Stimulated activated CD8-positive, alpha-beta memory T cell treated with anti-CD3 and anti-CD28 coated beads, Interleukin-15, amount 100 ng/mL, for 48 hours (primary cell): ENCODE measurements around the gene CSF3.
A peak's percentile ranks its signal among the peaks of the same experiment; 100 is the strongest.

Source experiments
- DNase-seq, 2 donors: peaks; one replicate each; pipeline ENCODE4 v3.0.0-alpha.2; 2020; ENCODE audit warnings: low read depth in 2 of 2

Gene CSF3

DNA sequence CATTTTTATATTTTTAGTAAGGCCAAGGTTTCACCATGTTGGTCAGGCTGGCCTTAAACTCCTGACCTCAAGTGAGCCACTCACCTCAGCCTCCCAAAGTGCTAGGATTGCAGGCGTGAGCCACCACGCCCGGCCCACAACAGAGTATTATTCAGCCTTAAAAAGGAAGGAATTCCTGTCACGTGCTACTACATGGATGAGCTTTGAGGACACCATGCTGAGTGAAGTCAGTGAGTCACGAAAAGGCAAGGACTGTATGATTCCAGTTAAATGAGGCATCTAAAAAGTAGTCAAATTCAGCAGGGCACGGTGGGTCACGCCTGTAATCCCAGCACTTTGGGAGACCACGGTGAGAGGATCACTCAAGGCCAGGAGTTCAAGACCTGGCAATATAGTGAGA is 9.7 kb downstream of the CSF3 start:
- no peak for DNase-seq

DNA sequence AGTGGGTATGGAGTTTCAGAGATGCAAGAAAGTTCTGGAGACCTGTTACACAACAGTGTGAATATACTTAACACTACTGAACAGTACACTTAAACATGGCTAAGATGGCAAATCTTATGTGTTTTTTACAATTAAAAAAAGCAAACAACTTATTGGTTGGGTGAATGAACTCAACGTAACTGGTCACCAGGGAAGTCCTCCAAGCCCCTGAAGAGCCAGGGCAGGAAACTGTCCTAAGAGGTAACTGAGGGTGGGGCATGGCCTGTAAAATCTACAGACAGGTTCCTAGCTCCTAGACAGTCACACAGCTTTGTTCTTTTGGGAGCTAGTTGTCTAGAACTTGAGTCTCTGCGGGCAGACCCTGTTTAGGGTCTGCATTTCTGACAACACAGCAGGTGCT is 10.3 kb downstream of the CSF3 start:
- no peak for DNase-seq

DNA sequence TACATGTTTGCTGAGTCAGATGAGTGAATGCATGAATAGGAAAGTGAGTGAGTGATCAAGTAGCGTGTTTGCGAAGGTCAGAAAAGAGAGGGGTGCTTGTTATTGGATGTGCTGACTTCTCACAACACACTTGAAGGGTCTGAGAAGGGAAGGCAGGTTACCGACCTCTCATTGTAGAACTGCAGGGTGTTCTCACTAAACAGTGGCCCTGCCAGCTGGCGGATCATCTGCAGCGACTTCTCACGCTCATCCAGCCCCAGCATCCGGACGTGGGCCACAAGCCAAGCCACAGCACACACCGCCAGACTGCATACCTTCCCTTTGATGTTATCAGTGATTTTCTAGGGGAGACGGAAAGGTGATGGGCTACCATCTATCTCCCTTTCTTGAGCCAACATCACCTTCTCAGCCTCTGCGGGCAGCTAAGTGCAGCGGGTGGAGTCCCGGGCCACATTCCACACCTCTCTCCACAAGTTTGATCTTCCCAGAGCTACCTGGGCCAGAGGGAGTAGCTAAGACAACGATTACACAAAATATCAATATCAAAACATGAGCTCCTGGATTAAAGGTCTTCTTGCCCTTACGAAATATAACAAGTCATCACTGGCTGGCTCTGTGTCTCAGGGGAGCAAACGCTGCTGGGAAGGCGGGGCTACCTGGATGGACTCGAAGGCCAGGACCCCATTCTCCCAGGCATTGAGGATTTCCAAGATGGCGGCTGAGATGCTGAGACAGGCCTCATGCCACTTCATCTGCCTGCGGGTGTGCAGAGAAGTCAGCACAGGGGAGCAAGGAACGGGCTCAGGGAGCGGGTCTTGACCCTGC is 11.0 kb downstream of the CSF3 start:
- DNase-seq = no peak

DNA sequence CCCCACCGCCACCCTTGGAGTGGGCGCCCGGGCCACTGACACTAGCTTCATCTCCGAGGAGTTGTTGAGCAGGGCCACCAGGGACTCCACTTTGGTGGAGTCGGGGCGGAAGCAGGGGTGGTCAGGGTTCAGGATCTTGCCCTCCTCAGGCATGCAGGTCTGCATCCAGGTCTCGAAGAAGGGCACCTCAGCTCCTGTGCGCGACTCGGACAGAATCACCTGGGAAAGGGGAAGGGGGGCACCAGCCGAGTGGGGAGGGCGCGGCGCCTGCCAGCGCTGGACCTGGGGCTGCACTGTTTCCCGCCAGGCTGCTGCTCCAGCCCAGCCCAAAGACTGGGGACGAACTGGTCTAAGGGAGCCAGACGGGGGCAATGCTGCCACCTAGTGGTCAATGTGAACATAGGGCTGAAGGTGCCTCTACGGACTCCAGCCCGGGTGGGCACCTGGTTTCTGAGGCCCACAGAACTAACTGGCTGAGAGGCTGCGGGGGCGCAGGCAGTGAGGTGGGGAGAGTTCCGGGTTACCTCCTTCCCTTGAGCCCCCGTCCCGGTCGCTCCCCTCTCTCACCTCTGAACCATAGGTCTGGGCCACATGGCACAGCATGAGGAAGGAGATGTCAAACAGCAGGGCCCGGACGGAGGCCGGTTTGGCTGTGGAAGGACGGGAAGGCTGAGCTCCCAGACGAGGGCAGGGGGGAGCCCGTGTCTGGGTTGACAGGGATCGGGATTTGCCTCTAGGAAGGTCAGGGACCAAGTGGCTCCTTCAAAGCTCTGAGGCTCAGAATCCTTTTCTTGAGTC is 11.8 kb downstream of the CSF3 start:
- peak; percentile 52 to 61 for DNase-seq

DNA sequence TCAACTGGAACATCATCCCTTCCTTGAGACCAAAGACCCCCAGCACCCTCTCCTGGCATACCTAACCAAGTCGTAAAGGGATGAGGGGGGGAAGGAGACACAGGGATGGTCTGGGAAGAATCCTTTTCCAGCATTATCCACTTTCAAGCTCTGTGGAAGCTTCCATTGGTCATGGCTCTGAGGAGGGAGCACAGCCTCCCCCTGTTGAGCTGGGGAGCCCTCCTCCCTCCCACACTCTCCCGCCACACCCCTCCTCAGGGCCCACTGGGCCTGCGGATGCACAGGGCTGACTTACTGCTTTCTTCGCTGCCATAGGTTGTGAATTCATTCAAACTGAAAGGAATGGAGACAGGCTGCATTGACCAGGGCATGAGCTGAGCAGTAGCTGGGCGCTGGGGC is 12.4 kb downstream of the CSF3 start:
- no peak for DNase-seq

DNA sequence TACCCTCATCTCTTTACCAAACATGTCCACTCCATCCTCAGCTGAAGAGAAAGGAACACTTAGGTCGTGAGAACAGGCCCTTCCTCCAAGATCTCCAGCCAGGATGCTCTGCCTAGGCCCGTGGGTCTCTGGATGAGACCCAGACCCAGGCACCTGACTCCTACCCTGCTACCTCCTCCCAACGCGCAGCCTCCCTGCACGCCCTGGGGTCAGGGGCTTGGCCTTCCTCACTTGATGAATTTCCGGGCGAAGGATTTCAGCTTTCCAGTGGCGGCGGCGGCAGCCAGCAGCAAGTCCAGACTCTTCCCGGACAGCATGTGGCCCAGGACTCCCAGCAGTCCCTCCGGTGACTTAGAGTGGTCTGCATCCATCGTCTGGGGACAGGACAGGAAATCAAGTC is 13.4 kb downstream of the CSF3 start:
- DNase-seq = no peak

DNA sequence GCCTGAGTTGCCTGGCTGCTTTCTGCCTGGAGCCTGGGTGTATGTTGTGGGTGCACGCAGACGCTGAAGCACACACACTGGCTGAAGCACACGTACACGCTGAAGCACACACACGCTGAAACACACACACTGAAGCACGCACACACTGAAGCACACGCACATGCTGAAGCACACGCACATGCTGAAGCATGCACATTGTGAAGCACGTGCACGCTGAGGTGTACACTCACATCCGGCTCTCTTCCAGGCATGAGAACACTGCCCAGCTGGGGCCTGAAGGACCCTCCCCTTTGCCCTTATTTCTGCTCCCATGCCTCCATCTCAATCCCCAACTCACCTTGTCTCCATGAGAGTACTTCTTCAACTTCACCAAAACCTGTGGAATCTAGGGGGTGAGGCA is 16.5 kb downstream of the CSF3 start:
- no peak for DNase-seq

DNA sequence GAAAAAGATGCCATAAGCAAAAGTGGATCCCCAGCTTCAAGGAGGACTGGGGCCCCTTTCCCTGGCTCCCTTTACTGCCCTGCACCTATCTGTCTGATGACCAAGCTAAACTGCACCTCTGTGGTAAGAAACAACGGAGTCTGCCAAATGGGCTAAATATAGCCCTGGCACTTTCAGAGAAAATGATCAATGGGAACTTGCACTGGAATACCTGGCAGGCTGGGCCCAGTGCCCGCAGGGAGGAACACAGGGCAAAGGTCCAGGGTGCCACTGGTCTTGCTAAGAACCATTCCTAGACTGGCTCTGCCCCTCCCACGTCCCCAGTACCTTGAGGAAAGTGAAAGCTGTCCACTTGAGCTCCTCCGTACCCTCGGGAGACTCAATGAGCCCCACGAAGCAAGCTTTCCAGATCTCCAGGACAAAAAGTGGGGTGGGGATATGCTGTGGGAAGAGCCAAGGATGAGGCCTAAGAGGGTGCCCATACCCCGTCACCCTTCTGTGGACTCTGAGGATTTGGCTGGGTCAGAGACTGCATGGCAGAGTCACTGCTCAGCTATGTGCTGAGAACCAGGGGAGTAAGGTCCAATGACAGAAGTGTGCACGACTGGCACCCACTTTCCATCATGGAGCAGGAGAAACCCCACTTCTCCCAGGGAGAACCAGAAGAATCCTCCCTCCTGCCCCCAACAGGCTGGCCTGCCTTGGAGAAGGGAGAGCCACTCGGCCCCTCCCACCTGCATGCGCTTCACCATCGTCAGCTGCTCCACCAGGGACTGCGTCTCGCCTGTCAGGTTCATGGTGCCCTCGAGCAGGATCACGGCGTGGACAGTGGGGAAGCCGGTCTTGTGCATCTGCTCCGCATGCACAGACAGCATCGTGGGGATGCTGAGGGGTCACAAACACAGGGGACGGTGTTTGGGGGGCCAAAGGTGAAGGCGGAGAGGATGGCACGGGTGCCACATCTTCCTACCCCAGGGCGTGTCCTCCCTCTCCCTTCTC is 17.4 kb downstream of the CSF3 start:
- DNase-seq = no peak

DNA sequence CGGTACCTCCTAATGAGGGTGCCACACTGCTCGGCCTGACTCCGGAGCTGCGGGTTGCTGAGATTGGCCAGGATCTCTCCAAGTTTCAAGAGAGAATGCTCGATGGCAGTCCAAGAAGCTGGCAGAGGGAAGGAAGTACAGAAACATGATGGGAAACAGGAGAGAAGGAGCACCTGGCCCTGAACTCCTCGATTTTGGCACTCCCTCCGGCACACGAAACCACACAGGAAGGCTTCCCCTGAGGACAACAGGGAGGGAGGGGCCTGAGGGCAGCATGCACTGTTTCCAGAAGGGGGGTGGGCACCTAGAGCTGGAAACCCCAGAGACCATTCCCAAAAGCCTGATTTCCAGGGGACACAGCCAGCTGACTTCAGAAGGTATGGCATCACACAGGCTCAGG is 18.1 kb downstream of the CSF3 start:
- DNase-seq = no peak

DNA sequence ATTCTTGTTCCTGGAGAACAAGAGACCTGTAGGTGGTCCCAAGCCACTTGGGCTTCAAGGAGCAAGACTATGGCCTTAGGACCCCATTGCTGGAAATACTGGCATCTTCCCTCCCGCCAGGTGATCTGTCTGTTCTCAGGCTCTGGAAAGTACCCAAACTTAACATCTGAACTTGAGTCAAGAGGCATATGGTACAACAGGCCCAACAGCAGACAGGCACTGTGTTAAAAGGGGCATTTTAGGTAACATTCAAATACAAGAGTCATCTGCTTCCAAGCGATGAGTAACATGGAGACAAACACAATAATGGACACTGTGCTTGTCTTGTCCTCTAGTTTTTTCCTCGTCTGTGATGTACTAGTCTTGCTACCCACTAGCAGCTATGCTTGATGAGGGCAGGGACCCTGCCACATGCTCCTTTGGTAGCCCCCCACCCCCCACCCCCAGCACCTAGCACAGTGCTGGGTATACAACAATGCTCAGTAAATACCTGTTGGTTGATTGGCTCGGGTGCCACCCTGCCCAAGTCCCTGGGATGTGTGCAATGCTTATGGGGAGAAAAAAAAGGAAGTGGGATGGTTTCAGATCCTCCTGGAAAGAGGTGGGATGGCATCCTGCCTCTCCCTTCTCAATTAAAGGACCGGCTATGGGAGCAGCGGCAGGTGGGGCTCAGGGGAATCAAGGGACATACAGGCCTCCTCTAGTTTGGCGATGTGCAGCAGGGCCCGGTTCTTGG is 19.4 kb downstream of the CSF3 start:
- no peak for DNase-seq

DNA sequence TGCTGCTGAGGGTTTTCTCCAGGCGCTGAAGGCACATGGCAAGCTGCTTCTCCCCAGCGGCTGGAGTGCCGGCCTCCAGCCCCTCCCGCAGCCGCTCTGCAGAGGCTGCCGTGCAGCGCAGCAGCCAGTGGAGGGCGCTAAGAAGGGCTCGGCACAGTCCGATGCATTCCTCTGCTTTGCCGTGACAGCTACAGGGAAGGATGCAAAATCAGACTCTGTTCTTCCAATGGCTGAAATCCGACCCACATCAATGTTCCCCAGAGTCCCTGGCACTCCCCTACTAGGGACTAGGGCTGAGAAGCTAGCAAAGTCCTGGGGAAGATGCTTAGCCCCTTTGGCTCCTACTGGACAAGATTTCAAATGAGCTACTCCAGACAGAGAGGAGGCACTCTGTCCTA is 19.9 kb downstream of the CSF3 start:
- DNase-seq = no peak

DNA sequence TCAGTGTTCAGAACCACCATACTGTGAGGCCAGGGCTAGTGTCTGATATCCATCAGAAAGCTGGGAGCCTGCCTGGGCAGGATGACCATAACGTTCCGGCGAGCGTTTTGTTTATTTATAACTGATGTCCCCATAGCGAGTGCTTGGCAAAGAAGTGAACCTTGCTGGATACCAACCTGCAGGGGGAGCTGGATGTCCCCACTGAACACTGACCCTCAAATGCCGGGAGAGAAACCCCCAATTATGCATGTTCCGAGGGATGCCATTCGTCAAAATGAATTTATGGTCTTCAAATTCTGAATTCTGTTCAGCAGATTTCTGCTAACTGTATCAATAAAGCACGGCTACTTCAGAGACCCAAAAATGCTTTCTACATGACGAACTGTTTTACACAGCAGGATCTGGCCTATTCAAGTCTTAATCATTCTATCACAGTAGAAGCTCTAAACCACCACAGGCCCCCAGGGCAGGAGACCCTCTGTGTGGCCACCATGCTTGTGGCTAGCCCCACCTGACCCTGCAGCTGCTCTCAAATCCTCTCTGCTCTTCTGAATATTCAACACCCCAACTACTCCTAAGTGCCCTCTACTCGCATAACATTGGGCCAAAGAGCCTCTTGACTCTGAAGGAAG is 23.8 kb downstream of the CSF3 start:
- no peak for DNase-seq

DNA sequence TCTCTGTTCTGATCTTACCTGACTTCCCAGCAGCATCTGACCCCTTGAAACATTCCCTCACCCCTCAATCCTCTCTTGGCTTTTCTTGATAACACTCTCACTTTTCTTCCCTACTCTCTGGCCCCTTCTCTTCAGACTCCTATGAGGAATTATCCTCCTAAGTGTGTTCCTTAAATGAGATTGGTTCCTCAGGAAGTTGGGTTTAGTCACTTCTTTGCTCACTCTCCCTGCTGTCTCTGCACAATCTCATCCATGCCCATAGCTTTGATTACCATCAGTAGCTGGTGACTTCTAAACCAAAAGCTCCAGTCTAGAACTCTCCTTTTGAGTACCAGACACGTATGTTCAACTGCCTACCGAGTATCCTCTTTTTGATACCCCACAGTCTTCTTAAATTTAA is 26.0 kb downstream of the CSF3 start:
- DNase-seq = no peak

DNA sequence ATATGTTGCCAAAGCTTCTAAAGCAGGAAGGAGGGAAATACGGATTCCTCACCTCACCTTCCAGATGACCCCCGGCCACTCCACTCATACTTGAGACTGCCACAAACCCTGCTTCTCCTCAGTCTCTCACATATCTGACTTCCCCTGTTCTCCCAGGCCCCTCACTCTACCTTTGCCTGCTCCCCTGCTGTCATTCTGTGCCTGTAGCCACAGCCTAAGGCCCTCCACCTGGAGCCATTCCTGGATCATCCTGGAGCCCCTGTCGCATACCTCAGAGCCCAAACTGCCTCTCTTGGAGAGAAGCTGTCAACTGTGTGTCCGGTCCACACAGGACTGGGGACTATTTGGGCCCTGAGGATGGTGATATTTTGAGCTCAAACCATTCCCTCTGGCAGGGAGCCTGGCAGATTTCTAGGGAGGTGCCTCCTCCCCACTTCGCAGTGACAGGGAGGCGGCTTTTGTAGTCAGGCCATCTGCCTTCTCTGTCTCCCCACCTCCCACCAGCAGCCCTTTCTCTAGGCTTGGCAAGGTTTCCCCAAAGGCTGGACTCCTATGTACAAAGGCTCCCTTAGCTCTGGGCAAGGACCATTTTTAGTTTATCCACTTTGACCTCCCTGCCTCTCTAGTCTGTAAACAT is 41.3 kb downstream of the CSF3 start:
- no peak for DNase-seq

DNA sequence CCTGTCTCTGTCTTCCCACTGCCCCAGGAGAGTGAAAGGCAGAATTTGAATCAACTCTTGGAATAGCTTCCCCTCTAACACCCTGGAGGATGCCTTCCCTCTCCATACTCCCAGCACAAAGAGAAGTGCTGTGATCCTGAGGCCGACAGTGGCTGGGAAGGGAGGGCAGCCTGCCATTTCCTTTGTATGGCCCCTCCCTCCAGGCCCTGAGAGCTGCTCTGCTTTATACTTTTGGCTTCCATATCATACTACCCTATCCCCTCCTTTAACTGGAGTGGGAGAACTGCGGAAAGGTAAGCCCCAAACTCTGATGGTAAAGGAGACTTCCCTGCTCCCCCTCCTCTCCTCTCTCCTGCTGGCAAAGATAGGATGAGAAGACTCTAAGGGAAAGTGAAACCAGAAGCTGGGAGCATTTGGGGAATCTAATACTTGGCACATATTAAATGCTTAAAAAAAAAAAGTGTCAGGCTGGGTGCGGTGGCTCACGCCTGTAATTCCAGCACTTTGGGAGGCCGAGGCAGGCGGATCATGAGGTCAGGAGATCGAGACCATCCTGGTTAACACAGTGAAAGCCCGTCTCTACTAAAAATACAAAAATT is 43.0 kb downstream of the CSF3 start:
- no peak for DNase-seq

DNA sequence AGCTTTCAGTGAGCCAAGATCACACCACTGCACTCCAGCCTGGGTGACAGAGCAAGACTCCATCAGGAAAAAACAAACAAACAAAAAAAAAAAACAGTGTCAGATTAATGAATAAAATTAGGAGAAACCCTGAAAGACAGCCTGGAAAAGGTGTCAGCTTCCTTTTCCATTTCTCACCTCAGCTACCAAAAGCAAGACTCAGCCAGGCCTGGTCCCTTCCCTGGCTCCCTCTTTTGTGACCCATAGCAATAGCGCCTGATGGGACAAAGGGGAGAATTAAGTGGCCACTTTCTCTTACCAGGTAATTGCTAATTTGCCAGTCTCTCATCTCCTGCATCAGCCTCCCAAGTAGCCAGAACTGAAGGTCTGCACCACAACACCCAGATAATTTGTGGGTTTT is 43.6 kb downstream of the CSF3 start:
- DNase-seq = no peak

DNA sequence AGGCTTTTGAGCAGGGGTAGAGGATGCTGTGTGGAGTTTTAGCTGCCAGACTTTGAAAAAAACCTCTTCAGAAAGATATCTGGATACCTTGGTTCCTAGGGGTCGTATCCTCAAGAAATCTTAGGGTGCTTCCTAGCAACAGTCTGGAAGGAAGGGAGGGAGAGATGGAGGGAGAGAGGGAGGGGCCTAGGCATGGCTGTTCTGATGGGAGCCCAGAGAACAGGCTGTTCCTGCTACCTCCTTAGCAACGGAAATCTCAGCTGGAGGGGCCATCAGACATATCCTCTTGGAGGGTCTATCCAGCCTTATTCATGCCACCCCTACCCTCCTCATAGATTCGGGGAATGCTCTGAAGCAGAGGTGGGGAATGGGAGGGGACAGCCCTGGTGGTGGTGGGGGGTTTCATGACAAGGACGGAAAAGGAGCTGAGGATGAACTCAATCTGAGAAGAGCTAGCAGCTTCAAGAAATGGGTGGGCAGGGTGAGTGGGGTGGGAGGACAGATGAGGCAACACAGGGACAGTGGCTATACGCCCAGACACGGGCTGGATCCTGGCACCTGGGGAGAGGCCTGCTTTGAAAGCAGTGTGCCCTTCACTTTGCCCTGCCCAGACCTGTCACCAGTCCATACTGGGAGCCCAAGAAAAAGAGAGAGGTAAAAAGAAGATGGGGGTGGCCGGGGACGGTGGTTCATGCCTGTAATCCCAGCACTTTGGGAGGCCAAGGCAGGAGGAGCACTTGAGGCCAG is 44.7 kb downstream of the CSF3 start:
- no peak for DNase-seq

DNA sequence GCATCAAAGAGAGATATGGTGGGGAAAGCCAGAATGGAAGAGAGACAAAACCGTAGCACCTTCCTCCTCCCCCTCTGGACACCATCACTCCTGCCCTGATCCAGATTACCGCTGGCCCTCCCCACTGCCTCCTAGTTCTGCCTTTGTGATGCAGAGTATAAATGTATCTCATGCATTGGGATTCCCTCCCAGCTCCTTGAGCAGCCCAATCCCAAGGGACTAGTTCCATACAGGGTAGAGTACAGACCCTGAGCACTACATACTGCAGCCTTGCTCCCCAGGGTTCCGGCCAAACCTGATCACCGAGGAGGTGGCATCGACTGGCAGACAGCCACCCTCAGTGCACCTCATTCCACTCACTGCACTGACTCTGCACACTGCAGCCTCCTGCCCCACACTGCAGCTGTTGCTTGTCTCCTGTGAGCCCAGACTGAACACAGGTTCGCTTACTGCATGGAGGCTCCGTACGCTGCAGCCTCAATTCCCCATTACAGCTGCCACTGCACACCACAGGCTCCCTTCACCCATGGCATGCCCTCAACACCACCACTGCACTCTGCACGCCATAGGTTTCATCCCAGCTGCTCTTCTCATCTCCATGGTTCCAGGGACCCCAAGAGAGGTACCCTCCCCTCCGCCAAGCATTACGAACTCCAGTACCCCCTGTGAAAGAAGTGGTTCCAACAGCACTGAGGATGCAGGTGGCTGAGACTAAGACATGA is 45.8 kb downstream of the CSF3 start:
- no peak for DNase-seq

DNA sequence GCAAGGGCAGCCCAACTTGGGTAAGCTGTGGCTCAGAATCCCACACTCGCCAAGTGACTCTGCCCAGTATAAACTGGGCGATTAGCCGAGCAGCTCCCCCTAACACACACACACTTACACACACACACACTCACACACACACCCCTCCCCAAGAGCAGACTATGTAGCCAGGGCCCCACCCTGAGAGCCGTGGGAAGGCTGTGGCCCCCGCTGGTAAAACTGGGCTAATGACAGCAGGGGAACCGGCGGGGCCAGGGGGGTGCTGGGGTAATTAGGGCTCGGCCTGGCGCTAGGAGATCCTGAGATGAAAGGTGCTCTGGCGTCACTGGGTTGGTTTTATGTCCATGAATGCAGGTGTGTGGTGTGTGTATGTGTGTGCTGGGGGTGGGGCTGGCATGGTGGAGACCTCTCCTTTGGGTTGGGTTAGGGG is 46.4 kb downstream of the CSF3 start:
- no peak for DNase-seq
